ENCODE measurements around the gene LDB2. TPM values are rescaled to one million over a fixed set of nuclear protein-coding genes. Genes with fewer than 3 reads are reported as not detected.

Gene LDB2
- total RNA-seq, 2 experiments from 2014 or later, result not detected

DNA sequence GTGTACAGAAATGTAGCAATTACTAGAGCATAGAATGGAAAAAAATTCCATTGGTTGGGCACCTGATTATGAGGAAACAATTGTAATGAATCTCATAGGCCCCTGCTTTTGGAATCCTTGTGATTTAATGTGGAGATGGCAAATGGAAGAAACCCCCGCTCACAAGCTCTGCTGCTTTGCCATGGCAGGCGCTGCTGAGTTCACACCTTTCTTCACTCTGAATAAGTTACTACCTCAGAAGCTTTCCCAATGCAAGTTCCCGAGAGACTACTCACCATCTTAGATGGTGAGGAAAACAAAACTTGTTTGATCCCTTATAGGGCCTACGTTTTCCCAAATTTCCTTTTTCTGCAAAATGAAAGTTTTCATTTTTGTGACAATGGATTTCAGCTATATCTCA, 405.6 kb downstream of the LDB2 start:
- Histone ChIP-seq H3K4me1 (ENCODE audit: insufficient read depth, low read length, poor library complexity, severe bottlenecking) (no peaks in the 10 kb centered on the region), H3K4me3 (ENCODE audit: low read depth, low read length, poor library complexity, severe bottlenecking) (no peak overlapping the region), H3K9me3 (ENCODE audit: low read length) (no peaks in the 10 kb centered on the region), H3K27ac (ENCODE audit: low read depth, low read length, poor library complexity, severe bottlenecking) (no peak overlapping the region), H3K4me2 (ENCODE audit: low read length) (no peak overlapping the region), H2AFZ (ENCODE audit: low read length) (no peak overlapping the region), H4K20me1 (ENCODE audit: insufficient read depth, low read length) (no peaks in the 10 kb centered on the region), H3K79me2 (ENCODE audit: insufficient read depth, low read depth, low read length) (no peaks in the 10 kb centered on the region), H3K36me3 (ENCODE audit: insufficient read depth, low read length) (no peaks in the 10 kb centered on the region), H3K9me2 (ENCODE audit: insufficient read depth, low read length) (no peaks in the 10 kb centered on the region)
- intact Hi-C loops (cut with micrococcal nuclease; ENCODE audit: unreplicated experiment), result no loop called here
- ChIA-PET POLR2A (interaction anchor here (0.8 kb wide), 1 partner anchor 1853 kb away, joined by 4 read pairs; no protein-coding TSS in a partner anchor), CTCF (ENCODE audit: unreplicated experiment) (no interaction called here)
- DNase-seq (ENCODE audit: low spot score), result no peak
- BruUV-seq (replicated peaks), result no TSS peak
- TF ChIP-seq, protein P1, sequence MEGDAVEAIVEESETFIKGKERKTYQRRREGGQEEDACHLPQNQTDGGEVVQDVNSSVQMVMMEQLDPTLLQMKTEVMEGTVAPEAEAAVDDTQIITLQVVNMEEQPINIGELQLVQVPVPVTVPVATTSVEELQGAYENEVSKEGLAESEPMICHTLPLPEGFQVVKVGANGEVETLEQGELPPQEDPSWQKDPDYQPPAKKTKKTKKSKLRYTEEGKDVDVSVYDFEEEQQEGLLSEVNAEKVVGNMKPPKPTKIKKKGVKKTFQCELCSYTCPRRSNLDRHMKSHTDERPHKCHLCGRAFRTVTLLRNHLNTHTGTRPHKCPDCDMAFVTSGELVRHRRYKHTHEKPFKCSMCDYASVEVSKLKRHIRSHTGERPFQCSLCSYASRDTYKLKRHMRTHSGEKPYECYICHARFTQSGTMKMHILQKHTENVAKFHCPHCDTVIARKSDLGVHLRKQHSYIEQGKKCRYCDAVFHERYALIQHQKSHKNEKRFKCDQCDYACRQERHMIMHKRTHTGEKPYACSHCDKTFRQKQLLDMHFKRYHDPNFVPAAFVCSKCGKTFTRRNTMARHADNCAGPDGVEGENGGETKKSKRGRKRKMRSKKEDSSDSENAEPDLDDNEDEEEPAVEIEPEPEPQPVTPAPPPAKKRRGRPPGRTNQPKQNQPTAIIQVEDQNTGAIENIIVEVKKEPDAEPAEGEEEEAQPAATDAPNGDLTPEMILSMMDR (conservative IDR thresholded peaks at IDR 0.05; ENCODE audit: low read length), result no peak
- no peak for TF ChIP-seq EZH2phosphoT487 (IDR thresholded peaks at IDR 0.05; ENCODE audit: borderline replicate concordance, low read depth, low read length)

DNA sequence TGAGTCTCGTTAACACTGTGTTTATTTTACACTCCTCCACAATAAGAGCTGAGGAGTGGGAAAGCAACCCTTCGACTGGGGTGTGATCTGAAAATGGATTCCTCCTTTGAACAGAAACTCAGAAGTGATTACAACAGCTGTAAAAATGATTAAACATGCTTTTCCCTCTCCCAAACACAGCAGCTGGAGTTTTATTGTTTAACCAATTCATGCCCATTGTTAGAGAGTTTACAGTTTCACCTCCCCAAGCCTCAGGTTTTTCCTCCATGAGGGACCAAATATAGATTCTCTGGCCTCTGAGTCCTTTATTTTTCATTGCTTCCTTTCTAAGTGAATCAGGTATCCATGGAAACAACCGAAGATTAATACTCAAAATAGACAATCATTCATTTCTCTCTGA, 409.2 kb downstream of the LDB2 start:
- Histone ChIP-seq H3K9me2 (ENCODE audit: insufficient read depth, low read length) (no peaks in the 10 kb centered on the region), H3K4me2 (ENCODE audit: low read length) (no peak overlapping the region), H3K27ac (ENCODE audit: low read depth, low read length, poor library complexity, severe bottlenecking) (no peak overlapping the region), H3K4me1 (ENCODE audit: insufficient read depth, low read length, poor library complexity, severe bottlenecking) (no peaks in the 10 kb centered on the region), H2AFZ (ENCODE audit: low read length) (no peak overlapping the region), H3K4me3 (ENCODE audit: low read depth, low read length, poor library complexity, severe bottlenecking) (no peak overlapping the region), H3K9me3 (ENCODE audit: low read length) (no peaks in the 10 kb centered on the region), H3K36me3 (ENCODE audit: insufficient read depth, low read length) (no peaks in the 10 kb centered on the region), H3K79me2 (ENCODE audit: insufficient read depth, low read depth, low read length) (no peaks in the 10 kb centered on the region), H4K20me1 (ENCODE audit: insufficient read depth, low read length) (no peaks in the 10 kb centered on the region)
- intact Hi-C loops (cut with micrococcal nuclease; ENCODE audit: unreplicated experiment), result no loop called here
- DNase-seq (ENCODE audit: low spot score), result no peak
- ChIA-PET POLR2A (interaction anchor here (0.6 kb wide), 1 partner anchor 594 kb away, joined by 5 read pairs; no protein-coding TSS in a partner anchor), CTCF (ENCODE audit: unreplicated experiment) (no interaction called here)
- TF ChIP-seq EZH2phosphoT487 (IDR thresholded peaks at IDR 0.05; ENCODE audit: borderline replicate concordance, low read depth, low read length), result no peak
- TF ChIP-seq, protein P1 (conservative IDR thresholded peaks at IDR 0.05; ENCODE audit: low read length), result no peak
- no TSS peak for BruUV-seq (replicated peaks)

DNA sequence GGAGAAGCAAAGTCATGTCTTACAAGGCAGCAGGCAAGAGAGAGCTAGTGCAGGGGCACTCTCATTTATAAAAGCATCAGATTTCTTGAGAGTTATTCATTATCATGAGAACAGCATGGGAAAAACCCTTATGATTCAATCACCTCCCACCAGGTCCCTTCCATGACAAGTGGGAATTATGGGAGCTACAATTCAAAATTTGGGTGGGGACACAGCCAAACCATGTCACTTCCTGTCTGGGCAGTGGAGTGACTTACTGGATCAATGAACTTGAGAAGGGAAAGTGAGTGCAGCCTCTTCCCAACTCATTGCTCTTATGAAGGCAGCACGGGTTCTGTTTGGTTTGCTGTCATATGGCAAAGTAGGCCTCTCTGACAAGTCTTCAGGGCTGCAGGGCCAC, 410.4 kb downstream of the LDB2 start:
- intact Hi-C loops (cut with micrococcal nuclease; ENCODE audit: unreplicated experiment), result no loop called here
- no peak overlapping the region for H2AFZ ChIP-seq (ENCODE audit: low read length)
- H3K9me2 ChIP-seq (ENCODE audit: insufficient read depth, low read length), result no peaks in the 10 kb centered on the region
- no peaks in the 10 kb centered on the region for H4K20me1 ChIP-seq (ENCODE audit: insufficient read depth, low read length)
- H3K36me3 ChIP-seq (ENCODE audit: insufficient read depth, low read length), result no peaks in the 10 kb centered on the region
- BruUV-seq (replicated peaks), result no TSS peak
- TF ChIP-seq EZH2phosphoT487 (IDR thresholded peaks at IDR 0.05; ENCODE audit: borderline replicate concordance, low read depth, low read length), result no peak
- TF ChIP-seq, protein P1 (conservative IDR thresholded peaks at IDR 0.05; ENCODE audit: low read length), result no peak
- no peaks in the 10 kb centered on the region for H3K79me2 ChIP-seq (ENCODE audit: insufficient read depth, low read depth, low read length)
- no peak overlapping the region for H3K27ac ChIP-seq (ENCODE audit: low read depth, low read length, poor library complexity, severe bottlenecking)
- no peaks in the 10 kb centered on the region for H3K9me3 ChIP-seq (ENCODE audit: low read length)
- no peaks in the 10 kb centered on the region for H3K4me1 ChIP-seq (ENCODE audit: insufficient read depth, low read length, poor library complexity, severe bottlenecking)
- ChIA-PET CTCF (ENCODE audit: unreplicated experiment) (no interaction called here), POLR2A (no interaction called here)
- H3K4me2 ChIP-seq (ENCODE audit: low read length), result no peak overlapping the region
- no peak overlapping the region for H3K4me3 ChIP-seq (ENCODE audit: low read depth, low read length, poor library complexity, severe bottlenecking)
- DNase-seq (ENCODE audit: low spot score), result no peak
